Chondrocyte (in vitro differentiated cells): Measurements from ENCODE around the gene CEP131. TPM values are rescaled to one million over a fixed set of nuclear protein-coding genes. Genes with fewer than 3 reads are reported as not detected.
A peak's percentile ranks its signal among the peaks of the same experiment; 100 is the strongest.

ENCODE experiments used
- DNase-seq: peaks from one replicate; pipeline ENCODE4 v3.0.0; 2021; ENCODE audit warnings: mixed read lengths, low spot score
- H3K27ac Mint-ChIP-seq: one replicate; pipeline ENCODE4 v1.8.0; 2021; ENCODE audit warnings: mild to moderate bottlenecking, moderate library complexity, mixed read lengths; ENCODE audit not compliant: unreplicated experiment
- H3K27me3 Mint-ChIP-seq: 2 replicates; pipeline ENCODE4 v1.8.0; 2021; ENCODE audit warnings: low read depth, mixed read lengths
- H3K36me3 Mint-ChIP-seq: 2 replicates; pipeline ENCODE4 v1.8.0; 2021; ENCODE audit warnings: low read depth, mixed read lengths
- H3K4me1 Mint-ChIP-seq: 2 replicates; pipeline ENCODE4 v1.8.0; 2021; ENCODE audit warnings: low read depth, mild to moderate bottlenecking, mixed read lengths
- H3K4me3 Mint-ChIP-seq: one replicate; pipeline ENCODE4 v1.8.0; 2021; ENCODE audit warnings: mild to moderate bottlenecking, moderate library complexity, mixed read lengths; ENCODE audit not compliant: unreplicated experiment
- H3K9me3 Mint-ChIP-seq: 2 replicates; pipeline ENCODE4 v1.8.0; 2021; ENCODE audit warnings: low read depth, mixed read lengths
- CTCF ChIP-seq: fragments of 200-600 bp; sonication (generic); IDR thresholded peaks from 2 replicates; pipeline ENCODE4 v1.5.0; 2021; ENCODE audit warnings: antibody characterized with exemption, mild to moderate bottlenecking, moderate library complexity
- total RNA-seq: library from RNA; stranded (reverse); gene quantifications from 3 replicates; pipeline ENCODE4 v1.2.1, GENCODE V29; 2021

The CEP131 gene
- total RNA-seq, 1 donor from 2014 or later, result 8.2 TPM

DNA sequence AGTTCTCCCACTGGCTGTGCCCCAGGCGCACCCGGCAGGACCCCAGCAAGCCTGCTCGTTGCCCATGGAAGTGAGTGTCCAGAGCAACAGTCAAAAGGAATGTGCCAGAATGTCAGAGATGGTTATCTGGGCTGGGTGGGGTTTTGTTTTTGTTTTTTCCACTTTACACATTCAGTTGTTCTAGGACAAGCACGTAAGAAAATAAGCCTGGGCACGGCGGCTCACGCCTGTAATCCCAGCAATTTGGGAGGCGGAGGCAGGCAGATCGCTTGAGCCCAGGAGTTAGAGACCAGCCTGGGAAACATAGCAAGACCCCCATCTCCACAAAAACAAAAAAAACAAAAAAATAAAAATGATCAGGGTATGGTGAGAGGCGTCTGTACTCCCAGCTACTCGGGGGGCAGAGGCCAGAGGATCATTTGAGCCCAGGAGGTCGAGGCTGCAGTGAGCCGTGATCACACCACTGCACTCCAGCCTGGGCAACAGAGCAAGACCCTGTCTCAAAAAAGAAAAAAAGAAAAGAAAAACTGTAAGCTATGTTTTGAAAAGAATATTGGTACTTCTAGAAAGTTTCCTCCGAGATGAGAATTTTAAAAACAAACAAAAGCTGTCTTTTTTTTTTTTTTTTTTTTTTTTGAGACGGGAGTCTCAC is 24.7 kb upstream of the CEP131 start:
- H3K9me3 Mint-ChIP-seq, result no peaks in the 10 kb centered on the region
- DNase-seq, result no peak
- H3K4me1 Mint-ChIP-seq, result peaks cover 5% of the 10 kb centered on the region
- H3K4me3 Mint-ChIP-seq, result no peak overlapping the region
- H3K36me3 Mint-ChIP-seq, result peaks cover 5% of the 10 kb centered on the region
- no peak overlapping the region for H3K27ac Mint-ChIP-seq
- TF ChIP-seq CTCF, result no peak
- H3K27me3 Mint-ChIP-seq, result no peaks in the 10 kb centered on the region

DNA sequence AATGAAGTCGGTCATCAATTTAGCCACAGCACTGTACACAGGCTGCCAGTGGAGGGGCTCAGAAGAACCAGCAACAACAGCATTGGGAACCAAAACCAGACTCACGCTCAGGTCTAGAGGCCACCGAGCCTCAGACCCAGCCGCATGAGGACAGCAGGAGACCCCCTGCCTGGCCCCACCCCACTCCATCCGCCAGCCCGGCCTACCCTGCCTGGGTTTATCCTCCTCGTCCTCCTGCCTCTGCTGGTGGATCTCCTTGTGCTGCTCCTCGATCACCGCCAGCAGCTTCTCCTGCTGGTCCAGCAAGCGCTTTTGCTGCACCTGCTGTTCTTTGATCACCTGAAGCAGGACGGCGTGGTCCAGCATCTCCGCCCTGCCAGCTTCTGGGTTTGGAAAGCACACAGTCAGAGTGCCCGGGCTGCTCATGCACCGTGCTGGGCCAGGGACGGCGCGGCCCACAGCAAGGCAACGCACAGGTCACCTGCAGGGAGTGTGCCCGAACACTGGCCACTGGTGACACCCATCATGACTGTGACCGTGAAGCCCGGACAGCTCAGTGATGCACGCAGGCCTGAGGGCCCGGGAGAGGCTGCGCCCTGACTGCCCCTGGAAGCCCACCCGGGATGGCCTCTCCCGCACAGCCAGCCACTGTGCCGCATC is 24.0 kb upstream of the CEP131 start:
- peaks cover 3% of the 10 kb centered on the region for H3K36me3 Mint-ChIP-seq
- no peak overlapping the region for H3K4me3 Mint-ChIP-seq

DNA sequence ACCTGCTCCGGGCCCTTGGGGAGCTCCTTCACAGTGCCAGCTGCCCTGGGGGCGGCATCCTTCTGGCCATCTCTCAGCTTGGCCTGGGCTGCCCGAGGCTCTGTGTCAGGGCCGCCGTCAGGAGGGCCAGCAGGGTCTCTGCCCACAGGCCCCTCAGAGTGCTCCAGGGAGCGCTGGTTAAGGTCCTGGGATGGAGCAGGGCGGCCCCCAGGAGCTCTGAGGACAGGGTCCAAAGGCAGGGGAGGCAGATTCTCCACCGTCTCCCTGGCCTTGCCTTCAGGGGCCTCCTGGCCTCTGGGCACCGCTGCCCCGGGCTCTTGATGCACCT is 23.5 kb upstream of the CEP131 start:
- Mint-ChIP-seq H3K36me3 (peaks cover 3% of the 10 kb centered on the region), H3K27me3 (no peaks in the 10 kb centered on the region), H3K9me3 (no peaks in the 10 kb centered on the region), H3K4me3 (no peak overlapping the region), H3K27ac (no peak overlapping the region), H3K4me1 (peaks cover 5% of the 10 kb centered on the region)
- DNase-seq, result no peak
- TF ChIP-seq CTCF, result no peak

More for the DNA sequence above, 24.0 kb upstream of the CEP131 start:
- peak; percentile 87 for DNase-seq
- TF ChIP-seq CTCF, result no peak
- H3K9me3 Mint-ChIP-seq, result no peaks in the 10 kb centered on the region
- no peak overlapping the region for H3K27ac Mint-ChIP-seq
- H3K4me1 Mint-ChIP-seq, result peaks cover 5% of the 10 kb centered on the region
- no peaks in the 10 kb centered on the region for H3K27me3 Mint-ChIP-seq

- Mint-ChIP-seq H3K27ac (no peak overlapping the region), H3K4me1 (peaks cover 7% of the 10 kb centered on the region), H3K27me3 (no peaks in the 10 kb centered on the region), H3K36me3 (peaks cover 3% of the 10 kb centered on the region), H3K9me3 (no peaks in the 10 kb centered on the region), H3K4me3 (no peak overlapping the region)
- no peak for DNase-seq
- no peak for TF ChIP-seq CTCF
Observed at GRCh38 chr17:81245665-81246342, 23.0 kb upstream of the CEP131 start.

- Mint-ChIP-seq H3K4me3 (no peak overlapping the region), H3K36me3 (peaks cover 1% of the 10 kb centered on the region), H3K27me3 (no peaks in the 10 kb centered on the region)
Observed at GRCh38 chr17:81245024-81245664, 22.4 kb upstream of the CEP131 start.

More at GRCh38 chr17:81245024-81245664, 22.4 kb upstream of the CEP131 start:
- no peak for DNase-seq
- Mint-ChIP-seq H3K9me3 (no peaks in the 10 kb centered on the region), H3K4me1 (peaks cover 12% of the 10 kb centered on the region), H3K27ac (no peak overlapping the region)
- TF ChIP-seq CTCF, result no peak
